PC-9 (cell line): ENCODE results near the gene PANX1. TPM values are rescaled to one million over a fixed set of nuclear protein-coding genes. Genes with fewer than 3 reads are reported as not detected.

ENCODE experiments used
- BruUV-seq: library from RNA; stranded (reverse); fragments of 400-500 nt; replicated peaks from 2 replicates; lab custom pipeline; 2021; lab: Mats Ljungman, UMichigan
- CTCF ChIA-PET: fragments of 300-600 bp; sonication (Branson Sonifier 250); formaldehyde crosslinking; loops from one replicate; lab custom pipeline; 2022; ENCODE audit warnings: antibody characterized with exemption; lab: Charles Lee
- POLR2A ChIA-PET: fragments of 300-600 bp; sonication (Branson Sonifier 250); formaldehyde crosslinking; loops from one replicate; lab custom pipeline; 2022; ENCODE audit warnings: antibody characterized with exemption; ENCODE audit not compliant: unreplicated experiment; lab: Charles Lee
- DNase-seq, 2 experiments: peaks; one replicate each; pipeline versions ENCODE4 v3.0.0 to v3.0.0-alpha.2; 2015 to 2022; ENCODE audit warnings: mixed read lengths in 1 of 2
- H2AFZ ChIP-seq: fragments of 200-600 bp; sonication (generic); 2 replicates; pipeline ENCODE4 v1.8.1; 2017; ENCODE audit warnings: antibody characterized with exemption
- H3F3A ChIP-seq: fragments of 200-600 bp; sonication (generic); 2 replicates; pipeline ENCODE4 v1.8.1; 2017; ENCODE audit warnings: antibody characterized with exemption, mild to moderate bottlenecking, low read depth; ENCODE audit not compliant: insufficient read depth
- H3K27ac ChIP-seq: fragments of 200-600 bp; sonication (generic); 2 replicates; pipeline ENCODE4 v1.6.1; 2016; ENCODE audit warnings: mixed run types
- H3K27me3 ChIP-seq: fragments of 200-600 bp; sonication (generic); 2 replicates; pipeline ENCODE4 v1.6.1; 2016; ENCODE audit warnings: low read depth, mixed run types; ENCODE audit not compliant: insufficient read depth
- H3K36me3 ChIP-seq: fragments of 200-600 bp; sonication (generic); 2 replicates; pipeline ENCODE4 v1.6.1; 2016; ENCODE audit warnings: low read depth, mixed run types
- H3K4me1 ChIP-seq: fragments of 200-600 bp; sonication (generic); replicated peaks from 2 replicates; pipeline ENCODE4 v1.6.1; 2016; ENCODE audit warnings: mixed run types; ENCODE audit not compliant: insufficient read depth
- H3K4me2 ChIP-seq: fragments of 200-600 bp; sonication (generic); 2 replicates; pipeline ENCODE4 v1.6.1; 2017; ENCODE audit warnings: mixed run types
- H3K4me3 ChIP-seq: fragments of 200-600 bp; sonication (generic); 2 replicates; pipeline ENCODE4 v1.6.1; 2016; ENCODE audit warnings: mixed run types
- H3K79me2 ChIP-seq: fragments of 200-600 bp; sonication (generic); 2 replicates; pipeline ENCODE4 v1.6.1; 2017; ENCODE audit warnings: low read depth, mixed run types
- H3K9me2 ChIP-seq: fragments of 200-600 bp; sonication (generic); 2 replicates; pipeline ENCODE4 v1.8.1; 2017; ENCODE audit warnings: mild to moderate bottlenecking; ENCODE audit not compliant: insufficient read depth
- H3K9me3 ChIP-seq: fragments of 200-600 bp; sonication (generic); 2 replicates; pipeline ENCODE4 v1.8.1; 2016; ENCODE audit warnings: low read depth; ENCODE audit not compliant: insufficient read depth
- H4K20me1 ChIP-seq: fragments of 200-600 bp; sonication (generic); 2 replicates; pipeline ENCODE4 v1.8.1; 2017; ENCODE audit not compliant: insufficient read depth
- EZH2 ChIP-seq: fragments of 200-600 bp; sonication (generic); IDR thresholded peaks from 2 replicates; pipeline ENCODE4 v1.8.0; 2017; ENCODE audit warnings: antibody characterized with exemption, low read depth
- intact Hi-C: fragments of 100-400 bp; cut with micrococcal nuclease; formaldehyde crosslinking; loops from one replicate; pipeline ENCODE4 v1.10.0; 2022; ENCODE audit not compliant: unreplicated experiment
- total RNA-seq: library from RNA; stranded (reverse); gene quantifications from 2 replicates; pipeline ENCODE4 v1.2.3, GENCODE V29; 2021
- TF ChIP-seq, protein P1 (sequence below): fragments of 200-600 bp; sonication (generic); conservative IDR thresholded peaks from 2 replicates; pipeline ENCODE4 v1.6.1; 2017; ENCODE audit warnings: mixed run types, antibody characterized with exemption, mild to moderate bottlenecking, moderate library complexity

Gene PANX1
- total RNA-seq, 1 experiment from 2014 or later, result 12.6 TPM

GRCh38 chr11:94184362-94184761, 55.7 kb downstream of the PANX1 start:
- H3K4me1 ChIP-seq, result no peaks in the 10 kb centered on the region
- no peaks in the 10 kb centered on the region for H3K36me3 ChIP-seq
- no peak overlapping the region for H3K4me2 ChIP-seq
- CTCF ChIA-PET, result interaction anchor here (0.6 to 1.2 kb wide), 3 partner anchors 30 to 283 kb away, joined by 3 to 4 read pairs (median 3); no protein-coding TSS in a partner anchor
- no peaks in the 10 kb centered on the region for H4K20me1 ChIP-seq
- H3K9me3 ChIP-seq, result no peaks in the 10 kb centered on the region
- BruUV-seq, result no TSS peak
- H3K27ac ChIP-seq, result no peak overlapping the region
- no peak overlapping the region for H3K4me3 ChIP-seq
- no peaks in the 10 kb centered on the region for H3K9me2 ChIP-seq
- TF ChIP-seq, protein P1, sequence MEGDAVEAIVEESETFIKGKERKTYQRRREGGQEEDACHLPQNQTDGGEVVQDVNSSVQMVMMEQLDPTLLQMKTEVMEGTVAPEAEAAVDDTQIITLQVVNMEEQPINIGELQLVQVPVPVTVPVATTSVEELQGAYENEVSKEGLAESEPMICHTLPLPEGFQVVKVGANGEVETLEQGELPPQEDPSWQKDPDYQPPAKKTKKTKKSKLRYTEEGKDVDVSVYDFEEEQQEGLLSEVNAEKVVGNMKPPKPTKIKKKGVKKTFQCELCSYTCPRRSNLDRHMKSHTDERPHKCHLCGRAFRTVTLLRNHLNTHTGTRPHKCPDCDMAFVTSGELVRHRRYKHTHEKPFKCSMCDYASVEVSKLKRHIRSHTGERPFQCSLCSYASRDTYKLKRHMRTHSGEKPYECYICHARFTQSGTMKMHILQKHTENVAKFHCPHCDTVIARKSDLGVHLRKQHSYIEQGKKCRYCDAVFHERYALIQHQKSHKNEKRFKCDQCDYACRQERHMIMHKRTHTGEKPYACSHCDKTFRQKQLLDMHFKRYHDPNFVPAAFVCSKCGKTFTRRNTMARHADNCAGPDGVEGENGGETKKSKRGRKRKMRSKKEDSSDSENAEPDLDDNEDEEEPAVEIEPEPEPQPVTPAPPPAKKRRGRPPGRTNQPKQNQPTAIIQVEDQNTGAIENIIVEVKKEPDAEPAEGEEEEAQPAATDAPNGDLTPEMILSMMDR, result no peak
- no peak for TF ChIP-seq EZH2
- POLR2A ChIA-PET, result no interaction called here
- no peak for DNase-seq
- no peaks in the 10 kb centered on the region for H3K27me3 ChIP-seq
- intact Hi-C loops, result loop anchor here (5.0 kb wide), 1 partner anchor 233 kb away; no protein-coding TSS in a partner anchor
- no peaks in the 10 kb centered on the region for H3K79me2 ChIP-seq
- H2AFZ ChIP-seq, result no peak overlapping the region
- no peaks in the 10 kb centered on the region for H3F3A ChIP-seq

DNA sequence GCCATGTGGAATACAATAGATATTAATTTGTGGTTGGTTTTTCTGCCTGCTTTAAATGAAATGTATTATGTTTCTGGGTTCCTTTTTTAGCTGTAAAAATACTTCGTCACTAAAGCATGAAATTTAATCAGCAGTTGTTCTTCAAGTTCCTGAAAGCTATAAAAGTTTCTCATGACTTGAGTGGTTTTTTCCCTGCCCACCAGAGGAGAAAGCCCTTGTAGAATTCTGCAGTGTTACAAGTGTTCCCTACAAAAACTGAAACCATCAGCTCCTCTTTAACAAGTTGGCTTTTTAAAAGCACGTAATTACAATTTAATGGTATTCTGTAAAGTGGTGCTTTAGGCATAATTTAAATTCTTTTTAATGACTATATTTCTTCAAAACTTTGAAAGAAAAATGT, 56.2 kb downstream of the PANX1 start:
- Histone ChIP-seq H3K27ac (no peak overlapping the region), H3K4me1 (no peaks in the 10 kb centered on the region), H4K20me1 (no peaks in the 10 kb centered on the region), H2AFZ (no peak overlapping the region), H3K4me2 (no peak overlapping the region), H3K4me3 (no peak overlapping the region), H3K9me2 (no peaks in the 10 kb centered on the region), H3K9me3 (no peaks in the 10 kb centered on the region), H3K79me2 (no peaks in the 10 kb centered on the region), H3F3A (no peaks in the 10 kb centered on the region), H3K36me3 (no peaks in the 10 kb centered on the region), H3K27me3 (no peaks in the 10 kb centered on the region)
- BruUV-seq, result no TSS peak
- TF ChIP-seq, protein P1, result no peak
- TF ChIP-seq EZH2, result no peak
- intact Hi-C loops, result loop anchor here (5.0 kb wide), 2 partner anchors 232 to 317 kb away; no protein-coding TSS in a partner anchor
- ChIA-PET POLR2A (no interaction called here), CTCF (no interaction called here)
- no peak for DNase-seq

- TF ChIP-seq EZH2, result no peak
- TF ChIP-seq, protein P1, result no peak
- no peak overlapping the region for H3K4me3 ChIP-seq
- ChIA-PET CTCF (no interaction called here), POLR2A (no interaction called here)
- no peaks in the 10 kb centered on the region for H3K4me1 ChIP-seq
- no TSS peak for BruUV-seq
- H3F3A ChIP-seq, result no peaks in the 10 kb centered on the region
- DNase-seq, result no peak
- no peaks in the 10 kb centered on the region for H4K20me1 ChIP-seq
- intact Hi-C loops, result loop anchor here (5.0 kb wide), 1 partner anchor 317 kb away; no protein-coding TSS in a partner anchor
- H3K4me2 ChIP-seq, result no peak overlapping the region
- H3K9me3 ChIP-seq, result no peaks in the 10 kb centered on the region
- H2AFZ ChIP-seq, result no peak overlapping the region
- H3K27me3 ChIP-seq, result no peaks in the 10 kb centered on the region
- H3K79me2 ChIP-seq, result no peaks in the 10 kb centered on the region
- H3K36me3 ChIP-seq, result no peaks in the 10 kb centered on the region
- no peak overlapping the region for H3K27ac ChIP-seq
- H3K9me2 ChIP-seq, result no peaks in the 10 kb centered on the region
Measured at GRCh38 chr11:94185416-94186084, 56.9 kb downstream of the PANX1 start.
